NCI-H1092 (cell line): ENCODE data around the gene XRCC1.
"Not testable (repeated sequence)": the region's sequence is repeated elsewhere in the genome, so short reads cannot be mapped to it uniquely, and the experiment has no call there.

Source experiments
- DNase-seq: peaks from one replicate; lab custom pipeline; 2025; lab: John Stamatoyannopoulos, UW

XRCC1 gene

GRCh38 chr19:43545981-43546380, 29.3 kb downstream of the XRCC1 start:
- no peak for DNase-seq

GRCh38 chr19:43545276-43545675, 30.1 kb downstream of the XRCC1 start:
- no peak for DNase-seq

GRCh38 chr19:43544077-43544476, 31.2 kb downstream of the XRCC1 start:
- no peak for DNase-seq

GRCh38 chr19:43541920-43542650, 33.2 kb downstream of the XRCC1 start:
- DNase-seq = no peak

GRCh38 chr19:43540381-43540780, 34.9 kb downstream of the XRCC1 start:
- no peak for DNase-seq

- DNase-seq = no peak
Measured at GRCh38 chr19:43538922-43539321, 36.4 kb downstream of the XRCC1 start.

- no peak for DNase-seq
Measured at GRCh38 chr19:43534816-43535761, 40.2 kb downstream of the XRCC1 start.

GRCh38 chr19:43534305-43534815, 41.0 kb downstream of the XRCC1 start:
- no peak for DNase-seq

GRCh38 chr19:43533546-43534304, 41.6 kb downstream of the XRCC1 start:
- DNase-seq = peak; percentile 59

- peak; percentile 82 for DNase-seq
Measured at GRCh38 chr19:43532962-43533545, 42.3 kb downstream of the XRCC1 start, which contains the start of gene ZNF575. Gene ZNF575 (plus strand): TSS chr19:43533188. CDS start chr19:43534423, 1,235 bp downstream.

- no peak for DNase-seq
Measured at GRCh38 chr19:43532571-43532961, 42.8 kb downstream of the XRCC1 start.

- DNase-seq = no peak
Measured at GRCh38 chr19:43527860-43528622, 47.3 kb downstream of the XRCC1 start.

- peak; percentile 15 for DNase-seq
Measured at GRCh38 chr19:43526884-43527859, 48.2 kb downstream of the XRCC1 start, which contains the start of gene ETHE1. Gene ETHE1 (minus strand): TSS chr19:43527201. CDS start chr19:43527177, 24 bp downstream.

- no peak for DNase-seq
Measured at GRCh38 chr19:43525836-43526771, 49.2 kb downstream of the XRCC1 start.

GRCh38 chr19:43524922-43525835, 50.1 kb downstream of the XRCC1 start:
- DNase-seq = no peak

GRCh38 chr19:43523696-43524095, 51.6 kb downstream of the XRCC1 start:
- DNase-seq = not testable (repeated sequence)

GRCh38 chr19:43522929-43523328, 52.4 kb downstream of the XRCC1 start:
- DNase-seq = no peak
